RCC 7860 (cell line): ENCODE data around the gene MUSTN1.

Experiments
- DNase-seq: peaks from one replicate; pipeline ENCODE4 v3.0.0-alpha.2; 2015; ENCODE audit warnings: low spot score
- FAIRE-seq: peaks from 2 replicates; lab custom pipeline; 2012; peaks lifted over from hg19 to GRCh38; lab: Jason Lieb, UNC

MUSTN1 gene

DNA sequence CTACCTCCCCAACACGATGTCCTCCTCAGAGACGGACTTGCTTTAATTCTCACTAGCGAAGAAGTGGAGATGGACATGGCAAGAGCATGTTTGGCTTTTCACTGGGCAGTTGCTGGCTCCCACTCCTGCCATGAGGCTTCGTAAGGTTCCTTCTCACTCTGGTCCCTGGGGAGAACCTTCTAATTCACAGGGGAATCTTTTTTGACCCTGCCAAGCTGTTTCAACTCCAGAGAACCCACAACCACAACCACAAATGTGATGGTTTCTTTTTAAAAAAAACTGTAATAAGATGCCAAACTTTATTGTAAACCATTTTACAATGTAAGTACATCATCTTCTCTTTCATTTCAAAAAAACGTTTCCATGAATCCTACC lies 1.6 kb upstream of the MUSTN1 start:
- DNase-seq: no peak
- FAIRE-seq: no peak

- FAIRE-seq (no peak), DNase-seq (no peak)
These were observed 1.1 kb upstream of the MUSTN1 start for GRCh38 chr3:52835766-52836470.

- DNase-seq (no peak), FAIRE-seq (no peak)
These were observed 1.6 kb downstream of the MUSTN1 start for GRCh38 chr3:52833202-52833601.

- FAIRE-seq: peak; percentile 81
- DNase-seq: peak; percentile 82
These were observed 3.1 kb downstream of the MUSTN1 start for GRCh38 chr3:52831500-52832301.

DNA sequence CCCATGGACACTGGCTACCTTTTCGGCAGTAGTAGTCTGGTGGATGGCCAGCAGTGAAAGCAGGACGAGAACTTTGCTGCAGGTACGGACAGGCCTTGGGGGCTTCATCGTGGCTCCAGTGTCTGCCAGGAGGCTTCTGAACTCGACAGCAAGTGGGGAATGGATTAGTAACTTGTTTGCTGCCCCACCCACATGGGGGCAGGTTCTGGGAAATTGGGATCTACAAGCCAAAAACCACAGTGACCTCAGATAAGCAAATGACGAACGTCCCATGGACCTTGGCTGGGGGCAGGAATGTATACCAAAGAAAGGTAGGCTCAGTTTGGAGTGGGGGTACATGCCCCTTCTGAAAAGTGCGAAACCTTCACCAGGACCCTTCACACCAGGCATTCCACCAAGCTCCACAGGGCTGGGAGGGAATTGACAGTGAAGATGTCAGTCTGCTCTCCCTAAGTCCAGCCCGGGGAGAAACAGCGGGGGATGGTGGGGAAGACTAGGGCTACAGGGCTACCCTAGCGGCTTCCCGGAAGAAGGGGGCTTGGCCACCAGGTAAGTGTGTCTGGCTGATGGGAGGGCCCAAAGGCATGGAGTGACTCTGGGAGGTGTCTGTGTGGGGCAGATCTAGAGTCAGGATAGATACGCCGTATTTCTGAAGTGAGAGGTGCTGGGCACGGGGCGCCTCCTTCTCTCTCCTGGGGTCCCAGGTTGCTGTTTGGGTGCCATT lies 4.1 kb downstream of the MUSTN1 start, which contains the start of gene ITIH4:
ITIH4 (minus strand) TSS at position 138 of the 724 bp plus-strand sequence; CDS start at position 108, 30 bp downstream.
- DNase-seq (no peak), FAIRE-seq (no peak)

- DNase-seq (no peak), FAIRE-seq (no peak)
These were observed 4.8 kb downstream of the MUSTN1 start for GRCh38 chr3:52829906-52830463.

GRCh38 chr3:52829482-52829881 lies 5.3 kb downstream of the MUSTN1 start:
- DNase-seq (no peak), FAIRE-seq (no peak)

DNA sequence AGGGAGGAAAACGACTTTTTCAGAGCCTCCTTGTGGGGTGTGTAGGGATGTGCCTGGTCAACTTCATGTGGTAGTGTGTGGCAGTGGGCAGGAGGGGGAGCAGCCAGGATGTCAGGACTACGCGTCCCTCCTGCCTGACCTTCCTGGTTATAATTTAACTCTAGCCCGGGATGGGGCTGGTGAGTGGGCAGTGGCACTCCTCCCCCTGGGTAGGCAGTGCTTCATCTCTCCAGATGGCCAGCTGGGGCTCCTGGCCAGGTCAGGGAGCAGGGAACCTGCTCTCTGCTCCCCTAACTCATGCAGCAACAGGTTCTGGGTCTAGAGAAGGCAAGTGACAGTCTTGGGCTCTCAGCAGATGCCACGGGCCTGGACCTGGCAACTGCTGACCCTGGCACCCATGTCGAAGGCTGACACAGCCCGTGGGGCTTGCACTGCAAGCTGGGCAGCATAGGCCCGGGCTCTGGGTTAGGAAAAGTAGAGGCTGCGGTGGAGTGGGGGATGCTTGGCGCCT lies 6.9 kb downstream of the MUSTN1 start:
- peak; percentile 83 for FAIRE-seq

DNA sequence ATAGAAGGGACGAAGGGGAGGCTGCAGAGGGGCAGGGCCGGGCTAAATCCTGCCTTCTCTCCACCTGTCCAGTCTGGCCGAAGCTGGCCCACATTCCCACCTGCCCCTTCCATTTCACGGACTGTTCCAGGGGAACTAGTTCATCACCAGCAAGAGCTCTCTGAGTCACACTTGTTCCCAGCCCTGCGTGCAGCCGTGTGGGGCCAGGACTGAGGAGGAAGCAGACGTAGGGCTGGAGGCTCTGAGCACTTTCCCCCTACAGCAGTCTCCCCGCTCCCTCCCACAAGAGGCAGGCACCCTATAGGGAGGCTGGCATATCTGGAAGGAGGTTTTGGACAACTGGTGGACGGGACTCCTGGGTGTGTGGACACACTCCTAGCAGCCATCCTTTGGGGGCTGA lies 7.4 kb downstream of the MUSTN1 start:
- DNase-seq: peak; percentile 57
- peak; percentile 31 for FAIRE-seq

More for the DNA sequence above, 6.9 kb downstream of the MUSTN1 start:
- peak; percentile 84 for DNase-seq

DNA sequence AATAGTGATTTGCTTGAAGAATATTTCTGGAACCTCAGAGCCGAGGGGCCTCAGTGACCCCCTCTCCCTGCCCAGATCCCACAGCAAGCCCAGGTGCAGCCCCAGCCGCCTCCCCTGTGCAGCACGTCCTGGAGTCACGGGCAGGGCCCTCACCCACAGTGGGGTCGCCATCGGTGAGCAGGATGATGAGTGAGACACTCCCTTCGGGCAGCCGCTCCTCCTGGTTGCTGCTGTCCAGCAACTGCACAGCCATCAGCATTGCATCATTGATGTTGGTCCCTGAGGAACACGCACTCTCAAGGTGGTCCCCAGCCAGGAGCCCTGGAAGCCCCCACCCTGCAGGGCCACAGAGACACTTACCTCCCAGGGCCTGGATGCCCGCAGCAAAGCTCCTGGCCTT lies 10.8 kb downstream of the MUSTN1 start:
- FAIRE-seq: no peak

GRCh38 chr3:52822363-52822762 lies 12.5 kb downstream of the MUSTN1 start:
- FAIRE-seq (no peak), DNase-seq (no peak)

More for the DNA sequence above, 10.8 kb downstream of the MUSTN1 start:
- DNase-seq: no peak

GRCh38 chr3:52820736-52821135 lies 14.1 kb downstream of the MUSTN1 start:
- DNase-seq: no peak
- no peak for FAIRE-seq

DNA sequence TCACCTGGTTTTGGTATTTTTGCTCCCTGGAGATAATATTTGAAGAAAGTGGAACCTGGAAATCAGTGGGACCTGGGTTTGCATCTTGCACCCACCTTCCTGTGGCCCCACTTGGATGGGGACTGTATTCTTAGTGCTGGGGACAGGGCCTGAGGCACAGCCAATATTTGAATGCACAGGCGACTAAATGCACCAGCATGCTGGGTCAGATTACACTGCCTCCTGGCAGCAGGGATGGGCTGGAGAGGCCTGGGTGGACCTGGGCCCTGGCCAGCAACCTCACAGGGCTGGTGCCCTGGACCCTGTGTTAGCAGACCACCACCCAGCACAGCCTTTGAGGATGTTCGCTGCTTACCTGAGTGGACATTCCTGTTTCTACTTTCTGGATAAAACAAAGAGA lies 14.9 kb downstream of the MUSTN1 start:
- FAIRE-seq (no peak), DNase-seq (no peak)

DNA sequence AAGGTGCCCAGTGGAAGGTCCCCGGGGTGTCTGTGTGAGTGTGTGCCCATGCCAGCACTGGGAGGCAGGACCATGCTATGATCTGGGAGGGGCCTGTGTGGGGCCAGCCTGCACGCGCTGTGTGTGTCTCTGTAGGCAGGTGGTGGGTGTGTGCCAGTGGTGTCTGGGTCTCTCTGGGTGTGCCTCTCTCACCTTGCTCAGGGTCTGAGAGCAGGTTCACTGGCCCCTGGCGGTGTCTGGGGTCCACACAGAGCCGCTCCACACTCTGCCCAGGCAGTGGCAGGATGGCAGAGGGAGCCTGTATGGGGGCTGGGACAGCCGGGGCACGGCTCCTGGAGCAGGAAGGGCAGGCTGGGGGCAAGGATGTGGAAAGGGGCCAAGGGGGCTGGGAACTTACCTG lies 17.0 kb downstream of the MUSTN1 start:
- FAIRE-seq (no peak), DNase-seq (no peak)

DNA sequence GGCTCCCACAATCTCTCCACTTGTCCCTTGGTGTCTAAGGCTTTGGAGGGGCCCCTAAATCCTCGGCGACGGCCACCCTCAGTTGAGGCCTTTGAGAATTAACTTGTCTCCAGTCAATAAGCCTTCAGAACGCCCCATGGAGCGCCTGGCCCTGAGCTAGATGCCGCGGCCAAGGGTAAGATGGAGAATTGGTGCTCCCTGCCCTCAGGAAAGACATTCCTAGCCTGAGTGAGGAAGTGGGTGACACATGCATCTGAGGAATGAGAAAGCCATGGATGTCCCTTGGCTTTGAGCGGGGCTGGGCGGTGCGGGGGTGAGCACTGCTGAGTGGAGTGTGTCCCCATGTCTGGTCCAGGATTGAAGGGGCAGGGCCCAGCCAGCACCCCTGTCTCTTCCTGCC lies 17.6 kb downstream of the MUSTN1 start:
- DNase-seq (no peak), FAIRE-seq (no peak)

GRCh38 chr3:52816654-52817053 lies 18.2 kb downstream of the MUSTN1 start:
- FAIRE-seq: no peak
- DNase-seq: no peak

DNA sequence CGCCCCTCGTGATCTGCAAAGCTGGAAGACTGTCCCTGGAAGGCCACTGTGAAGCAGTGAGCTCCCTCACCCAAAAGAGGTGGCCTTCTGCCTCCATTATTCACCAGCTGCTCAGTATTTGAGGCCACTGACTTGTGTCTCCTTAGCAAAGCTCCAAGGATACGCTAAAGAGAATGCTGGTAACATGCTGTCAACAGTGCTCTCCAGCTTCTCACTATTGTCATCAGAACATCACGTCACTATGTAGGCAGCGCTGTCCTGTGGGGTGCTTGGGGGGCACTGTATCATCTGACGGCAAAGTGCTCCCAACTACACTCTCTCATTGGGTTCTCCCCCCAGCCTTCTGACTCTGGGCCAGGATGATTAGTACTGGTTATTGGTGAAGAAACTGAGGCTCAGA lies 18.6 kb downstream of the MUSTN1 start:
- DNase-seq (no peak), FAIRE-seq (no peak)

DNA sequence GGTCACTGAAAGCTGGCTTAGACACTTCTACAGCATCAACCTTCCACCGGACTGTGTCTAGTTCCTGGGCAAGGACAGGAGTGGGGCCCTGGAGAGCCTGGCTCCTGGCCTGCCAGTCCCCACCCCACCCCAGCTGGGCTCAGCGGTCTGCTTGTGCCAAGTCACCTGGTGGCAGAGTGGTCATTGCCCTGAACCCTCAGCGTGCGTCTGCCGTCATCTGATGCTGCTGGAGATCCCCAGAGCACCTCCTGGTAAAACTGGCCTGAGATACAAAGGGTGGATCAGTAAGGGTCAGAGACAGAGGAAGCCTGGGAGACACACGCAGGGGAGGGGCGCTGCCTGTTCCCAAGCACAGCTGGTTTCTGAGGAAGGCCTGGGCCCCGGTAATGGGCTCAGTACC lies 21.0 kb downstream of the MUSTN1 start:
- DNase-seq: no peak
- FAIRE-seq: no peak

- DNase-seq (no peak), FAIRE-seq (no peak)
These were observed 23.3 kb downstream of the MUSTN1 start for GRCh38 chr3:52811452-52812011.

DNA sequence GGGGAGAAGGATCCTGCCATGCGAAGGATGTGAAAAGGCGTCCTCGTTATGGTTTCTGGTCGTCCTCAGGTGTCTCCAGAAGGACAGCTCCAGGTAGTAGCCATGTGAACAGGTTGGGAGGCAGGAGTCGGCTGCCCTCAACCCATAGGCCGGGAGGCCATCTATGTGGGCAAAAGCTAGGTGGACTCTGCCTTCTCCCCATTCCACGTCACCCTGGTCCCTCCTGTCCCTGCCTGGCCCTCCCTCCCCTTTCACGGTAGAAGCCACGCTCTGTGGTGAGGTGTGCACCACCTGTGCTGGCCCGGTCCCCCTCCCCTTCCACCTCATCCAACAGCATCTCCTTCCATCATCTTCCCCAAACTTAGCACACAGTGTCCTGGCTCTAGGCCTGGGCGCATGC lies 23.9 kb downstream of the MUSTN1 start:
- FAIRE-seq: no peak
- DNase-seq: no peak
